CD1c-positive myeloid dendritic cell (primary cell): Measurements from ENCODE around the gene PXN.
A peak's percentile ranks its signal among the peaks of the same experiment; 100 is the strongest.
"Not testable (repeated sequence)": the region's sequence is repeated elsewhere in the genome, so short reads cannot be mapped to it uniquely, and the experiment has no call there.

Experiments used
- DNase-seq: peaks from one replicate; pipeline ENCODE4 v3.0.0-alpha.2; 2016; ENCODE audit errors: extremely low spot score

PXN gene

DNA sequence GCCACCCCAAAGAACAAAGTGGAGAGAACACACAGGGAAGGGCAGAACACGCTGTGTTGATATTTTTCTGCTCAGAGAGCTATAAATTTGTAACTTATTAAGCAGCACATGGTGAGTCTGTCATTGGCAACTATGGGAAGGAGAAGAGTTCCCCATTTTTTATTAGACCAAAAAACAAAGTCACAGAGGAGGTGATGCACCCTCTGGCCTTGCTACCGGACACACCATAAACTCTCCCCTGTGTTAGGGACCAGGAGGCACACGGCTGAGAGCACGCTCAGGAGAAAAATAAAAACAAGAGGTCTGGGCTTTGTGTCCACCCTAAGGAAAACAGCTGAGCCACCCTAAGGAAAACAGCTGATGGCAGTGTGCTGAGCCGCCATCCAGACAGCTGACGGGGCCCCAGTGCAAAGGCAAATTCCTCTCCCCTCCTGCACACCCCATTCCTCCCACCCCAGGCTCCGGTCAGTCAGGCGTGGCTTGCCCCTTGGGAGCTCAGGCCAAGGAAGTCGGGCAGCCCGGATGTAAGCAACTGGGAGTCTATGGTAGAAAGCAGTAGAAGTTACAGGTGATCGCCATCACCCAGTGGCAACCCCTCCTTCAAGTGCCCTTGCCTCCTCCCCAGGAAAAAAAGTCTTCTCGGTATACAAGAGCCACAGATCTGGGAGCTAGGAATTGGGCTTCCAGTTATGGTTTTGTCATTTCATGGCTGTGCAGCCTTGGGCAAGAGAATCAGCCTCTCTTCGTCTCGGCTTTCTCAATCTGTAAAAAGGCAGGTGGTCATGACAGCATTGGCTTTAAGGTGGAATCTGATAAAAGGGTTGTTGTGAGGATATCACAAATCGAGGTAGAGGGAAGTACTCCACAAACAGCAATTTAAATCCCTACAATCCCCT lies 2.4 kb downstream of the PXN start:
- DNase-seq: peak; percentile 53

DNA sequence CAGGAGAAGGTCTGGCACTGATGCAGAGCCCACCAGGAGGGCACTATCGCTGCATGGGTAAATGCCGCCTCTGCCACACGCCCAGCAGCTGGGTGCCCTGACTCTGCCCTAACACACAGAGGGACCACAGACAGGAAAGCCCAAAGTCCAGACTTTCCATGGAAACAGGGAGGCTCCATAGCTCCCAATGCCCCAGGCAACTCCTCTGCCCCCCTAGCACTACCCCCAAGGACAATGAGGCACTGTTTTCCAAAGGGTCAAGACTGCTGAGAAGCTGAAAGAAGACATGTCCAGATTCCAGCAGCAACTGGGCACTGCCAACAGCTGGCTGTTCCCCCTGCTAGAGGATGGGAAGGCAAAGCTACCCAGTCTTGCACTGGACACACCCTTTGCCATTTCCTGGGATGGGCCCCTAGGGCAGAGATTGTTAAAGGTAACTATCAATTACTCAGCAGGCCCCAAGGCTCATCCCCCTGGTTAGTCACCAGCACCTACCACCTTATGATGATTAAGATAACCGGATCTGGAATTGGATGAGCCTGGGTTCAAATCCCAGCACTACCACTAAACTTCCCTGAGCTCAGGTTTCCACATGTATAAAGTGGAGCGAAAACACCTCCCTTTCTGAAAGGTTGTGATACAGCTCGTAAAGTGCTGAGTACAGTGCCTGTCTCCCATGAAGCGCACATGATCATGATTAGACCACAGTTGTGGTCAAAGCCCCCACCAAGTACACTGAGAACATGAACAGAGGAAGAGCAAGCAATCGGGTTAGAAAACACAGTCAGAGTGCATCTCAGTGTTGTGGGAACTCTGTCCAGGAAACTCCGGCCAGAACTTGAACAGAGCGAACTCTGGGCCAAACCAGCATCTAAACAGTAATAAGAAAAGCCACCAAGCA lies 3.3 kb downstream of the PXN start:
- no peak for DNase-seq

DNA sequence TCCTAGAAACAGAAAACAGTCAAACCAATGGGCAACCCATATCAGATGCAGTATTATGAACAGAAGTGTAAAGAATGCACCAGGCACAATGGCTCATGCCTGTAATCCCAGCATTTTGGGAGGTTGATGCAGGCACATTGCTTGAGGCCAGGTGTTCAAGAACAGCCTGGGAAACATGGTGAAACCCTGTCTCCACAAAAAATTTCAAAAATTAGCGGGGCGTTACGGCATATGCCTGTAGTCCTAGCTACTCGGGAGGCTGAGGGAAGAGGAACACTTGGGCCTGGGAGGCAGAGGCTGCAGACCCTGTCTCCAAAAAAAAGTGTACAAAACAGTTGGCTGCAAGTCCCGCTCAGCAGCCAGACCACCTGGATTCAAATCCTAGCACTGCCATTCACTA lies 4.9 kb downstream of the PXN start:
- no peak for DNase-seq

DNA sequence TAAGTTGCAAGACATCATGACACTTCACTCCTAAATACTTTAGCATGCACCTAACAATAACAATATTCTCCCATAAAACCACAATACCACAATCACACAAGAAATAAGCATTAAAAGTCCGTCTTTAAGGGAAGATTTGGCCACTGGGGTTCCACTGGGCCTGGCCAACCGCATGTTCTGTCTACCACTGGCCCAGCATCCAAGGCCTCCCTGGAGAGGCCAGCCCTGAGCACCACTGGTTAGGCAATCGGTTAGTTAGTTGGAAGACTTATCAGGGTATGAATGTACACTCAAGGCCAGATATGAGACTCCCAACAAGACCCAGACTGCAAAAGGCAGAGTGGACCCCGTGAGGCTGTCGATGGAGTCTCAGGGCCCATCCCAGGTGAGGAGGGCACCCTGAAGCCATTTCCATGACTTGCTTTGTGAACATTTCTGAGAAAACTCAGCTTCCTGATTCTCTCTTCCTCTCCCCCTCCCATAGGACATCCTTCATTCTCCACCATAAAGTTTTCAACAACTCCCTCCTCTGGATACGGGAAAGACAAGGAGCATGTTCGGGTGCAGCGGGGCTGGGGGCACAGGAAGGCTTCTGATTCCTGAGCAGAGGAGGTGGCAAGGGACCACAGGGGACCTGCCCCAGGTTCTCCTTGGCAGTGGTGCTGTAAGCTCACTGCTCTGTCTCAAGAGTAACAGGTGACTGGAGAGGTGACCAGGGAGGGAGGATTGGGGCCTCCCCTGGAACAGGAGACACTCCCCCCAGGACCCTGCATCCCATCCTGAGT lies 5.9 kb downstream of the PXN start:
- DNase-seq: no peak

DNA sequence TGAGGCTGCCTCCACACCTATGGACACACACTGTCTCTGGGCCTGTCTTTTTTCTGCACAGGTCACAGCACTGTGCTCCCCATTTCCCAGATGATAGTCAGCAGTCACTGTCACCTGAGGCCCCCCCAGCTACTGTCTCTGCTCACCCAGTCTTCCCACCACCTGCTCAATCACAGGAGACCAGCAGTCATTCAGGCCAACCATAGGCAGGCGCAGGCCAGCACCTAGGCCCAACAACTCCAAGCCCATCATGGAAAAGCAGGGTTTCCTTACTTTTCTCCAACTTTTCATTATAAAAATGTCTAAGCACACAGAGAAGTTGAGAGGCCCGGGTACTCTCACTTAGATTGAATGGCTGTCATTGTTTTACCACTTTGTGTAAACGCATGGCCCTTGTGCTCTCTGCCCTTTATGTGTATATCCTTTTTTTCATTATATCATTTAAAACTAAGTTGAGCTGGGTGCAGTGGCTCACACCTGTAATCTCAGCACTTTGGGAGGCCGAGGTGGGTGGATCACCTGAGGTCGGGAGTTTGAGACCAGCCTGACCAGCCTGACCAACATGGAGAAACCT lies 7.1 kb downstream of the PXN start:
- no peak for DNase-seq

DNA sequence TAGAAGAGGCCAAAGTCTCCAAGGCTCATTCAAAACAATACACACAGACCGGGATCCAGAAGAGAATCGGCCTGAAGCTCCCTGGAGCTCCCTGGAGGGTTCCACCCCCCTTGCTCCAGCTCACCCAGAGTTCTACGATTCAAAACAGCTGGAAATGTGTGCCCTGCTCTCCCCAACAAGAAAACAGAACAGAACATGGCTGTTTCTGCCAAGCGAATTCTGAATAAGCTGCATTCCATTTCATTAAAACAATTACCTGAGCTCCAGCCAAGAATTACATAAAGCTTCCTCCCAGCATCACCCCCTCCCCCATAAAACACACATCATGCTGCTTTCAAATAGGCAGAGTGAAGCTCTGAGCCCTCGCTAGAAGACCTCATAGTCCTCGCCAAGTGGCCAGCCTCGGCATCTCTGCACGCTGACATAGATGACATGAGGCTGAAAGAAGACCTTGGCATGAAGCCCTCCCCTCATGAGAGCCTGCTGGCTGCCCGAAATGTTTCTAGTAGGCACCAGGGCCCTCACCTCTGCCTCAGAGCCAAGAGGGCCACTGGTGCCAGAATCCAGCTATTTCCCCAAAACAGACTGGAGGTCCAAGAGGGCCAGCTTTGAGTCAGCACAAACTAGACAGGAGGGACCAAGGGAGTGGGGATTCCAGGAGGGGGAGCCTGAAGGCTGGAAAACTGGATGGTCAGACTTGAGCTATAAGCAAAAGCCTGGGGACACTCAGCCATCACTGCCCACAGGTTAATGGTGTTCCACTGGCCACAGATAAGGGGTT lies 8.3 kb downstream of the PXN start:
- no peak for DNase-seq

DNA sequence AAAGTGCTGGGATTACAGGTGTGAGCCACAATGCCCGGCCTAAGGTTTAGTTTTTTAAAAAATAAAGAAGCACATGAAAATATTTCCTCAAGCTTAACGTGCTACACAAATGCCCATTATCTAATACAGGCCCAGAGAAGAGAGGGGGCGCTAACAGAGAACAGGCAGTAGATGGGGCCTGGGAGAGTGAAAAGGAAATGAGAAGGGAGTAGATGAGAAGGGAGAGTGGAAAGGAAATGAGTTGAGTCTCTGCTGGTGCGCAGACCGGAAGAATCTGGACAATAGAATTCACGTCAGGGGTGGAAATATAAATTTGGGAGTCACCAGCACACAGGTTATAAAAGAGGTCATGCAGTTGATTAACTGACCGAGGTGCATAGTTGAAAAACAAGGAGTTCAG lies 10.7 kb downstream of the PXN start:
- DNase-seq: no peak

DNA sequence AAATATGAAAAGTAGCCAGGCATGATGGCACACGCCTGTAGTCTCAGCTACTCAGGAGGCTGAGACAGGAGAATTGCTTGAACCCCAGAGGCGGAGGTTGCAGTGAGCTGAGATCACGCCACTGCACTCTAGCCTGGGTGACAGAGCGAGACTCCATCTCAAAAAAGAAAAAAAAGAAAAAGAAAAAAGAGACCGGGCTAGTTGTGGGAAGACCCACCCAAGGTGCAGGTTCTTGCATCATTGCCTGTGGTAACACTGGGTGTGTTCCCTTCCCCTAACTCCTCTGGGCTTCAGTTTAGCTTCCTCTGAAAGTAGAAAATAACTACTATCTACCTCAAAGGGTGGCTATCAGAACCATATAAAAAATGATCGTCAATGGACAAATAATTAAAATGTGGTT lies 12.2 kb downstream of the PXN start:
- peak; percentile 69 for DNase-seq

DNA sequence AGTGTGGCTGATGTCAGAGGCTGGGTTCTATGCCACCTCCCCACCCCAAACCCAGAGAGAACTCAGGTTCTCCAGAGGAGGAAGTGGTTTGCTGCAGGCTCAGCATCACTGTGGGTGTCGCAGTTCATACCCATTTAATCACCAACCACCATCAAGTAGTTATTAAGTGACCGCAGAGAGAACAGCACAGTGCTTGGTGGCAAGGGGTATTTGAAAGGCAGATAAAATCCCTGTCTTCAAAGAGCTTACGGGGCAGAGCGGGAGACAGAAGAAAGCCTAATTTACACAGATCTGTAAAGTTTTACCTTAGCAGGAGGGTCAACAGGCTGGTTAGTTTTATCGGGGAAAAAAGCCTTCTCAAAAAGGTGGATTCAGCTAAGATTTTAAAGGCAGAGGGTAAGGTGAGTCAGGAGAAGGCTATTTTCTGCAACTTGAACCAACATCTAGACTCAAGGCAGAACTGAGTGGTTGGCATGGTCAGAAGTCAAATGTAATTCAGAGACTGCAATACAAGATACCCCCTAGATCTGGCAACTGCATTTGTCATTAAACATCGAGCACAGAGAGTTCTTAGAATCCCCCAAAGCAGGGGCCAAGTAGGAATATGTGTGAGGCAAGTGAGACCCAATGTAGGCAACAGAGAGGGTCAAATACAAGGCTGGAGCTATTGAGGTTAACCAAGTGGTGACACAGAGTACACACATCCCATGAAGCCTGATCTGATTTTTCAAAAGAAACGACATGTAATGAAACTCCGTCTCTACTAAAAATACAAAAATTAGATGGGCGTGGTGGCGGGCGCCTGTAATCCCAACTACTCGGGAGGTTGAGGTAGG lies 13.2 kb downstream of the PXN start:
- peak; percentile 81 for DNase-seq

DNA sequence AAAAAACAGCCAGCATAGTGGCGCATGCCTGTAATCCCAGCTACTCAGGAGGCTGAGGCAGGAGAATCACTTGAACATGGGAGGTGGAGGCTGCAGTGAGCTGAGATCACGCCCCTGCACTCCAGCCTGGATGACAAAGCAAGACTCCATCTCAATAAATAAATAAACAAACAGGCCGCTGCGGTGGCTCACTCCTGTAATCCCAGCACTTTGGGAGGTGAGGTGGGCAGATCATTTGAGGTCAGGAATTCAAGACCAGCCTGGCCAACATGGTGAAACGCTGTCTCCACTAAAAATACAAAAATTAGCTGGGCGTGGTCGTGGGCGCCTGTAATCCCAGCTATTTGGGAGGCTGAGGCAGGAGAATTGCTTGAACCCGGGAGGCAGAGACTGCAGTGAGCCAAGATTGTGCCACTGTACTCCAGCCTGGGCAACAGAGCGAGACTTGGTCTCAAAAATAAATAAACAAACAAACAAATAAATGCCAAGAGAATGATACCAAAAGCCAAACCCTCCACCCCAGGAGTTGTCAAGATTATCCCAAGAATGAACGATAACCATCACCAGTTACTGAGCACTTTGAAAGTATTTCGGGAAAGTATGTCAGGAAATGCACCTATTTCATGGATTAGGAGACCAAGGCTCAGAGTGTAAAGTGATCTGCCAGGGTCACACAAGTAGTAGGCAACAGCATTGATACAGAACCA lies 14.0 kb downstream of the PXN start:
- not testable (repeated sequence) for DNase-seq

DNA sequence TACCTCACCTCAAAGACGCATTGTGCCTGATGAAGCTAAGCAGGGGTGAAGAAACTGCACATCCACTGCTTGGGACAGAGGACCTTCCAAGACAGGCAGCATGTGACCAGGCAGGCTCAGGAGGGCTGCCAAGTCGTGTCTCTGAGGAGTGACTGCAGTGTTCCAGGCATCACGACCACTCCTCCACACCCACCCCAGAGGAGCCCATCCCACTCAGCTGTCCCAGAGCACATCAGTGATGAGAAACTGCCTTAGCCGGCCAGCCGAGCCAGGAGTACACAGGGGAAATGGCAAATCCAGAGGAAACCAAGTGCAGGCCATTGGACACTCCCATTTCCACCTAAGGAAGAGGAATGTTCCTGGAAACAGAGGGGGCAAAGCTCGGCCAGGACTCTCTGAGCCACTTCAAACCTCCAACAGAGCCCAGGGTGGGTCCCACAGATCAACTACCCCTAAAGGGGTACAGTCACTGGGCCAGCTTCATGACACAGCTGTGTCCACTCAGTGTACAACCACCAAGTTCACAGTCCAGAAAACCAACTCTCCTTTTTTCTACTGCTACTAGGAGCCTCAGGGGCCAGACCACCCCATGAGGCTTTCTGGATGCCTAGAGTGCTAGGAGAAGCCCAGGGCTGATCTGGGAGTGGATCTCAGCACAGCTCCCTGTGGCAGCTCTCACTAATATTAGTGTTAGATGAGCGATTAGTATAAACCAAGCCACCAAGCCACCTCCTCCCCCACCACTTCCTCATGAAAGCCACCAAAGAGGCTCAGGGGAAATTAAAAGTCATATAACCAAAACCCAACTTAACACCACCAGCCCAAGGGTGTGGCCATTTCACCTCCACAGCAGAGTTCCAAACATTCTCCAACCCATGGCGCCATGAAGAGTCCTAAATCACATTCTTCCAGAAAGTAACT lies 15.4 kb downstream of the PXN start:
- peak; percentile 43 for DNase-seq

DNA sequence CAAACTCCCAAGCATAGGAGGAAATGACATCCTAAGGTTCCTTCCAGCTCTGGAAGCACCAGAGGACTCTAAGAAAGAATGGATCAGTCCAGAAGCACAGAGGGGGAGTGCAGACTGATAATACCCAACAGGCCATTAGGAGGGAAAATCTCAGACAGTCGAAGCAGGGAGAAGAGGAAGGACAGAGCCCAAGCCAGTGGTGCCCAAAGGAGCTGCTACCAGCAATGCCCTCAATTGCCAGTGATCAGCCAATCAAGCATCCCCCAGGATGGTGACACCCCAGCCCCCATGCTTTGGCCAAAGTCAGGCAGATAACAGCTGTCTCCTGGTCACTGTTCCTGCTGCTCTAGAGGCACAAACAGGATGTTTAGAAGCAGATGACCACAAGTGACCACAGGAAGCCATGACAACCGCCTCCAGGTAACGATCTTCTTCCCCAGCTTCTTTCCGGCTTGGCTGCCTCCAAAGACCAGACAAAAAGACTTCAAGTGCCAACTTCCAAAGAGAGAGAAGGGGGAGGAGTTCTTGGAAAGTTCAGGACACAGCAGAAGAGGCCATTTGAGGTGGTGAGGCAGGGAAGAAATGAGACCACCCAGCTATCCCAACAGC lies 16.2 kb downstream of the PXN start:
- DNase-seq: no peak

DNA sequence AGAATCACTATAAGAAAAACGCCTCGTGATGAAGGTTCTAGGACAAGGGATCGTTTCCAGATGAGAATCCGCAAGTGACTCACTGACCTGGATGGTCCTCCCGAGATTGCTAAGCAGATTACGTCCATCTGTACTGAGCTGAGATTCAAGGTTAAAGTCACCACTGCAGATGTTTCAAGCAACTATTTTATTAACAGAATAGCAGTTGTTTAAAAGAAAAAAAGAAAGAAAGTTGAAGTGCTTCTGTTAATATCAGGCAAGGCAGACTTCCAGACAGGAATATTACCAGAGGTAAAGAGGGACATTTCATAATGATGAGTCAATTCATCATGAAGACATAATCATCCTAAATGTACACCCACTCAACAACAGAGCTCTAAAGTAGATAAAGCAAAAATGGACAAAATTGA lies 17.9 kb downstream of the PXN start:
- DNase-seq: no peak

DNA sequence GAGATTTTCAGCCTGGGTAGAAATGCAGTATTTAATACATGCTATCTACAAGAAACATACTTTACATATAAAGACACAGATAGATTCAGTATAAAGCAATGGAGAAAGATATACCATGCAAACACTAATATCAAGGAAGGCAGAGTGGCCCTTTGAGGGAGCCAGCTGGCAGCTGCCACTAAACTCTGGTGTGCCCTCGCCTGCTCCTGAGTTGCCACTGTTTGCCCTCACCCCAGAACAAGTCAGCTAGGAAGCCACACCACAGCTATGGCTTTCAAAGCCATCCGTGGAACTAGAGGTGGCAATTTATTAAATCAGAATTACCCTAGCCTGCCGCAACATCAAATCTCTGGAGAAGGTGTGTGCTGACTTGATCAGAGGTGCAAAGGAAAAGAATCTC lies 18.3 kb downstream of the PXN start:
- DNase-seq: no peak

DNA sequence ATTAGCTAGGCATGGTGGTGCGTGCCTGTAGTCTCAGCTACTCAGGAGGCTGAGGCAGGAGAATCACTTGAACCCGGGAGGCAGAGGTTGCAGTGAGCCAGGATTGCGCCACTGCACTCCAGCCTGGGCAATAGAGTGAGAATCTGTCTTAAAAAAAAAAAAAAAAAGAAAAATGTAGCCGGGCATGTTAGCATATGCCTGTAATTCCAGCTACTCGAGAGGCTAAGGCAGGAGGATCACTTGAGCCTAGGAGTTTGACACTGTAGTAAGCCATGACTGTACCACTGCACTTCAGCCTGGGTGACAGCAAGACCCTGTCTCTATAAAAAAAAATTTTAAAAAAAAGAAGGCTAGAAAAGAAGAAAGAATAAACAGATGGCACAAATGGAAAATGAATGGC lies 18.8 kb downstream of the PXN start:
- DNase-seq: not testable (repeated sequence)

DNA sequence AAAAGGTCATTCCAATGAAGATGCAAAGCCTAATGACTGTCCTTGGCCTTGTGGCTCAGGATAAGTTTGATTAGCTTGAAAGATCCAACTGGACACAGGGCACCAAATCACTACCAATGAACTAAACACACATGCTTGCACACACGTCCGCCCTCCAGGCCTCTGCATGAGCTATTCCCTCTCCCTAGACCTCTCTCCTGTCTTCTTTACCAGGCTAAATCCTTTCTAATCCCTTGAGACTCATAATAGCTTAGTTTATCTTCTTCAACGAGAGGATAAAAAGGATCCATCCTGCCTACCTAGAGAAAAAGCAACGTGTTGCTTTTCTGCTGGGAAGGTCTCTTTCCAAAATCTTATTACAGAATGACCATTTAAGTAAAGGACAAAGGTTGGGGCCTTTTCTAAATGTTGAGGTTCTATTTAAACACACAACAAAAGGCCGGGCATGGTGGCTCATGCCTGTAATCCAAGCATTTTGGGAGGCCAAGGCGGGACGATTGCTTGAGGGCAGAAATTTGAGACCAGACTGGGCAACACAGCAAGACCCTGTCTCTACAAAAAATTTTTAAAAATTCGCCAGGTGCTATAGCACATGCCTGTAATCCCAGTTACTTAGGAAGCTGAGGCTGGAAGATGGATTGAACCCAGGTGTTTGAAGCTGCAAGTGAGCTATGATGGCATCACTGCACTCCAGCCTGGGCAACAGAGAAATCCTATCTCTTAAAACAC lies 22.4 kb downstream of the PXN start:
- DNase-seq: no peak

DNA sequence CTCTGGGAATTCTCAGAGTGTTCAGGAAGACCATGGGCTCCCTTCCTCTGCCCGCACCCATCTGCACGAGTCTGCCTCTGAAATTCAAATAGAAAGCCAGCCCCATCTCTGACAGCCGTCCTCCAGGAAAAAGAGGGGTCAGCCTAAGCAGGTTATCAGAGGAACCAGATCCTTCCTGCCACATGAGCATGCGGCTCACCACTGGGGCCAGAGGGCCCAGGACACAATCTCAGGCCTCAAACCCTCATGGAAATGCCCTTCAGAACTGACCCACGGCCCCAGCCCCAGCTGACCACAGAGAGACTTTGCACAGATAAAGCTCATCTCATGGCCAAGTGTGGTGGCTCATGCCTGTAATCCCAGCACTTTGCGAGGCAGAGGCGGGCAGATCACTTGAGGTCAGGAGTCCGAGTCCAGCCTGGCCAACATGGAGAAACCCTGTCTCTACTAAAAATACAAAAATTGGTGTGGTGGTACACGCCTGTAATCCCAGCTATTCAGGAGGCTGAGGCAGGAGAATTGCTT lies 23.2 kb downstream of the PXN start:
- DNase-seq: no peak
